H1 (cell line): ENCODE data around the gene NDUFA3. TPM values are rescaled to one million over a fixed set of nuclear protein-coding genes. Genes with fewer than 3 reads are reported as not detected.

ENCODE experiments used
- CTCF ChIA-PET: fragments of 300-600 bp; sonication (Branson Sonifier 250); formaldehyde crosslinking; loops from one replicate; lab custom pipeline; 2021; ENCODE audit not compliant: partially characterized antibody; lab: Charles Lee
- POLR2A ChIA-PET: fragments of 300-600 bp; sonication (Branson Sonifier 250); formaldehyde crosslinking; loops from one replicate; lab custom pipeline; 2021; ENCODE audit warnings: inconsistent platforms; ENCODE audit not compliant: partially characterized antibody; lab: Charles Lee
- DNase-seq, 2 experiments: peaks; one replicate each; pipeline versions ENCODE4 v3.0.0 to v3.0.0-alpha.2; 2010 to 2022; ENCODE audit warnings: low spot score in 2 of 2, low read depth in 1 of 2, mixed read lengths in 1 of 2
- FAIRE-seq: peaks from 2 replicates; lab custom pipeline; 2011; peaks lifted over from hg19 to GRCh38; lab: Jason Lieb, UNC
- H2AFZ ChIP-seq: 2 replicates; pipeline ENCODE4 v1.8.1; 2012; ENCODE audit warnings: low read length, inconsistent platforms
- H2AK5ac ChIP-seq: 2 replicates; pipeline ENCODE4 v1.6.1; 2013; ENCODE audit warnings: low read depth, low read length
- H2BK120ac ChIP-seq: replicated peaks from 2 replicates; pipeline ENCODE3; 2013; ENCODE audit warnings: low read depth, low read length, inconsistent platforms
- H2BK12ac ChIP-seq: 2 replicates; pipeline ENCODE4 v1.6.1; 2013; ENCODE audit warnings: low read depth, low read length
- H2BK15ac ChIP-seq: 2 replicates; pipeline ENCODE4 v1.6.1; 2013; ENCODE audit warnings: low read length
- H2BK20ac ChIP-seq: 2 replicates; pipeline ENCODE4 v1.6.1; 2013; ENCODE audit warnings: low read length
- H2BK5ac ChIP-seq: 2 replicates; pipeline ENCODE4 v1.6.1; 2013; ENCODE audit warnings: low read depth, low read length
- H3K14ac ChIP-seq: 2 replicates; pipeline ENCODE4 v1.6.1; 2013; ENCODE audit warnings: inconsistent platforms; ENCODE audit not compliant: insufficient read length
- H3K18ac ChIP-seq: 2 replicates; pipeline ENCODE4 v1.6.1; 2013; ENCODE audit warnings: low read length; ENCODE audit errors: extremely low read depth
- H3K23ac ChIP-seq: 2 replicates; pipeline ENCODE4 v1.6.1; 2013; ENCODE audit warnings: inconsistent platforms; ENCODE audit not compliant: insufficient read length
- H3K23me2 ChIP-seq: 2 replicates; pipeline ENCODE4 v1.6.1; 2013; ENCODE audit warnings: low read depth, low read length
- H3K27ac ChIP-seq: 2 replicates; pipeline ENCODE4 v1.6.1; 2011; ENCODE audit warnings: low read depth, low read length, inconsistent platforms
- H3K27me3 ChIP-seq, 4 experiments: replicated peaks in 1 of 4; 1 replicate in 1 of 4; 2 replicates in 3 of 4; pipeline versions ENCODE4 v1.6.1 to v1.8.1; 2011 to 2013; ENCODE audit warnings: low read length in 3 of 4, mild to moderate bottlenecking in 3 of 4, inconsistent platforms in 2 of 4, mixed read lengths in 2 of 4, moderate library complexity in 1 of 4; ENCODE audit not compliant: control insufficient read depth in 3 of 4, insufficient read depth in 3 of 4; ENCODE audit errors: extremely low read depth in 1 of 4
- H3K36me3 ChIP-seq, 4 experiments: 2 replicates each; pipeline versions ENCODE4 v1.6.1 to v1.8.1; 2011 to 2013; ENCODE audit warnings: mild to moderate bottlenecking in 4 of 4, low read length in 3 of 4, moderate library complexity in 2 of 4, control low read depth in 1 of 4, inconsistent platforms in 1 of 4; ENCODE audit not compliant: insufficient read depth in 4 of 4, control insufficient read depth in 2 of 4
- H3K4ac ChIP-seq: replicated peaks from 2 replicates; pipeline ENCODE3; 2013; ENCODE audit warnings: low read length, low read depth, mixed read lengths, inconsistent platforms; ENCODE audit not compliant: insufficient read length
- H3K4me1 ChIP-seq, 4 experiments: replicated peaks in 1 of 4; 1 replicate in 1 of 4; 2 replicates in 3 of 4; pipeline versions ENCODE4 v1.6.1 to v1.8.1; 2011 to 2013; ENCODE audit warnings: low read length in 3 of 4, inconsistent platforms in 2 of 4, mixed read lengths in 1 of 4; ENCODE audit not compliant: insufficient read depth in 4 of 4, control insufficient read depth in 3 of 4
- H3K4me2 ChIP-seq, 2 experiments: 2 replicates each; pipeline versions ENCODE4 v1.6.1 to v1.8.1; 2011 to 2013; ENCODE audit warnings: low read depth in 2 of 2, low read length in 2 of 2, control low read depth in 1 of 2, inconsistent platforms in 1 of 2, mild to moderate bottlenecking in 1 of 2; ENCODE audit not compliant: insufficient read depth in 1 of 2
- H3K4me3 ChIP-seq, 4 experiments: fragments of 200-600, 300-600 bp in 1 of 4; sonication (generic), shearing (Covaris generic), sonication (Bioruptor Twin) in 1 of 4; 2 replicates each; pipeline versions ENCODE4 v1.5.1 to v1.8.1; 2011 to 2016; ENCODE audit warnings: low read length in 4 of 4, low read depth in 3 of 4, control low read depth in 2 of 4, inconsistent platforms in 2 of 4, mild to moderate bottlenecking in 2 of 4, mixed read lengths in 1 of 4, moderate library complexity in 1 of 4; ENCODE audit not compliant: insufficient read depth in 2 of 4; ENCODE audit errors: extremely low read depth in 1 of 4
- H3K56ac ChIP-seq: replicated peaks from 2 replicates; pipeline ENCODE3; 2013; ENCODE audit warnings: low read depth, mild to moderate bottlenecking, mixed read lengths, low read length, inconsistent platforms; ENCODE audit not compliant: insufficient read length
- H3K79me1 ChIP-seq: 2 replicates; pipeline ENCODE4 v1.6.1; 2013; ENCODE audit warnings: low read depth, low read length, control low read depth
- H3K79me2 ChIP-seq, 2 experiments: 2 replicates each; pipeline versions ENCODE4 v1.6.1 to v1.8.1; 2012 to 2013; ENCODE audit warnings: low read length in 2 of 2, mild to moderate bottlenecking in 2 of 2, inconsistent platforms in 1 of 2; ENCODE audit not compliant: insufficient read depth in 2 of 2, control insufficient read depth in 1 of 2
- H3K9ac ChIP-seq, 4 experiments: replicated peaks in 1 of 4; 1 replicate in 1 of 4; 2 replicates in 3 of 4; pipeline versions ENCODE4 v1.6.1 to v1.8.1; 2011 to 2013; ENCODE audit warnings: low read depth in 3 of 4, low read length in 3 of 4, control low read depth in 2 of 4, mild to moderate bottlenecking in 2 of 4, moderate library complexity in 2 of 4, inconsistent platforms in 1 of 4; ENCODE audit errors: extremely low read depth in 1 of 4
- H3K9me3 ChIP-seq, 2 experiments: 2 replicates each; pipeline versions ENCODE4 v1.6.1 to v1.8.1; 2012 to 2013; ENCODE audit warnings: mild to moderate bottlenecking in 2 of 2, moderate library complexity in 2 of 2, control low read depth in 1 of 2, inconsistent platforms in 1 of 2, low read depth in 1 of 2, low read length in 1 of 2, mixed read lengths in 1 of 2; ENCODE audit not compliant: insufficient read depth in 2 of 2
- H4K20me1 ChIP-seq, 2 experiments: replicated peaks in 1 of 2; 2 replicates each; pipeline versions ENCODE3 to v1.8.1; 2011 to 2013; ENCODE audit warnings: inconsistent platforms in 2 of 2, low read length in 2 of 2, mild to moderate bottlenecking in 1 of 2; ENCODE audit not compliant: insufficient read depth in 2 of 2, control insufficient read depth in 1 of 2
- H4K5ac ChIP-seq: 2 replicates; pipeline ENCODE4 v1.6.1; 2013; ENCODE audit warnings: low read length, low read depth, mixed read lengths, inconsistent platforms; ENCODE audit not compliant: insufficient read length
- H4K8ac ChIP-seq: 2 replicates; pipeline ENCODE4 v1.8.0; 2013; ENCODE audit warnings: mild to moderate bottlenecking, moderate library complexity, low read length, inconsistent platforms; ENCODE audit not compliant: insufficient read depth; ENCODE audit errors: extremely low read depth
- H4K91ac ChIP-seq: replicated peaks from 2 replicates; pipeline ENCODE3; 2013; ENCODE audit warnings: low read length, mixed read lengths, inconsistent platforms; ENCODE audit not compliant: insufficient read length
- BCL11A ChIP-seq, 2 experiments: IDR thresholded peaks; one replicate each; pipeline ENCODE4 v1.6.1; 2011; ENCODE audit warnings: low read depth in 2 of 2, low read length in 2 of 2, mild to moderate bottlenecking in 2 of 2
- CBX8 ChIP-seq: fragments of 300-800, 300-1000 bp; sonication (generic); IDR thresholded peaks from 2 replicates; pipeline ENCODE4 v1.7.1; 2016; ENCODE audit warnings: low read depth, low read length, borderline replicate concordance
- CTBP2 ChIP-seq: IDR thresholded peaks from 2 replicates; pipeline ENCODE4 v1.7.0; 2011; ENCODE audit warnings: borderline replicate concordance, mild to moderate bottlenecking, moderate library complexity, mixed read lengths, low read length; ENCODE audit not compliant: insufficient read depth, insufficient read length
- EZH2 ChIP-seq: fragments of 200-600 bp; sonication (generic); IDR thresholded peaks from 2 replicates; pipeline ENCODE4 v1.7.1; 2012; ENCODE audit warnings: low read depth, mild to moderate bottlenecking, moderate library complexity, low read length, inconsistent platforms; ENCODE audit not compliant: severe bottlenecking
- NANOG ChIP-seq: IDR thresholded peaks from 2 replicates; pipeline ENCODE4 v1.6.1; 2011; ENCODE audit warnings: low read length, low read depth, mild to moderate bottlenecking, inconsistent platforms; ENCODE audit not compliant: insufficient read depth, poor library complexity, severe bottlenecking
- NRF1 ChIP-seq: IDR thresholded peaks from 2 replicates; pipeline ENCODE4 v1.6.1; 2011; ENCODE audit warnings: mild to moderate bottlenecking, low read depth, low read length, improper control_type of control experiment
- PHF8 ChIP-seq: fragments of 200-600 bp; sonication (generic); conservative IDR thresholded peaks from 2 replicates; pipeline ENCODE4 v1.7.1; 2012; ENCODE audit warnings: low read depth, mild to moderate bottlenecking, inconsistent platforms, low read length, moderate library complexity
- RBBP5 ChIP-seq: IDR thresholded peaks from 2 replicates; pipeline ENCODE4 v1.7.1; 2012; ENCODE audit warnings: low read depth, mild to moderate bottlenecking, inconsistent platforms, low read length, moderate library complexity, borderline replicate concordance
- SP1 ChIP-seq: IDR thresholded peaks from 2 replicates; pipeline ENCODE4 v1.6.1; 2011; ENCODE audit warnings: low read depth, low read length
- TCF12 ChIP-seq: IDR thresholded peaks from 2 replicates; pipeline ENCODE4 v1.6.1; 2011; ENCODE audit warnings: low read depth, mild to moderate bottlenecking, low read length
- WGBS, 2 experiments: shearing (Covaris generic) in 1 of 2; methylation state at CpG; one replicate each; pipeline versions ENCODE4 v1.1.6 to v1.1.7; 2013 to 2015; ENCODE audit warnings: low lambda C conversion rate in 2 of 2, mixed read lengths in 2 of 2, inconsistent platforms in 1 of 2, low coverage in 1 of 2, missing lambda C conversion rate in 1 of 2; ENCODE audit not compliant: insufficient replicate concordance in 2 of 2, insufficient coverage in 1 of 2, insufficient read length in 1 of 2; ENCODE audit errors: extremely low coverage in 1 of 2, missing lambda C conversion rate in 1 of 2; 5-methylcytosine and 5-hydroxymethylcytosine counted together
- polyA plus RNA-seq, 7 experiments: library from polyadenylated mRNA; depleted of rRNA in 3 of 7; stranded (reverse) in 5 of 7; unstranded in 2 of 7; fragments of >200 nt in 5 of 7; fragments of 200-250 nt in 2 of 7; gene quantifications; 1 replicate in 5 of 7; 2 replicates in 1 of 7; 4 replicates in 1 of 7; pipeline versions ENCODE4 v1.2.1 to v1.2.3, GENCODE V29; 2011 to 2013; ENCODE audit warnings: missing spikeins in 2 of 7, mixed read lengths in 2 of 7
- total RNA-seq: library from RNA; stranded (reverse); fragmentation: NEBNext Ultra II Directional; extraction: Animal tissue kit (Norgen Biotek cat#: 25700); gene quantifications from 2 replicates; pipeline ENCODE4 v1.2.1, GENCODE V29; 2021
- TF ChIP-seq, protein P1 (sequence below): IDR thresholded peaks from 2 replicates; pipeline ENCODE4 v1.6.1; 2011; ENCODE audit warnings: low read depth, mild to moderate bottlenecking, low read length; ENCODE audit not compliant: insufficient read depth
- TF ChIP-seq, protein P2 (sequence below): IDR thresholded peaks from 2 replicates; pipeline ENCODE4 v1.6.1; 2012; ENCODE audit warnings: inconsistent platforms

The NDUFA3 gene
- total and polyA plus RNA-seq, 2 of the 8 experiments (the other 6 are each of a cell fraction or from before 2014, with no cell fraction given), result 175 to 208 TPM

GRCh38 chr19:54128441-54128725, 25.7 kb downstream of the NDUFA3 start:
- H3K4me2 ChIP-seq, result no peak overlapping the region
- H3K9me3 ChIP-seq, result peaks cover 0 to 6% of the 10 kb centered on the region in 2 experiments; a peak in 2 of 4 replicates
- H3K23ac ChIP-seq, result no peak overlapping the region
- H3K9ac ChIP-seq, result no peak overlapping the region
- no peak overlapping the region for H4K8ac ChIP-seq
- H2AK5ac ChIP-seq, result no peak overlapping the region
- ChIA-PET POLR2A (interaction anchor here (2.9 kb wide), 1 partner anchor 10 kb away, joined by 13 read pairs; no protein-coding TSS in a partner anchor), CTCF (no interaction called here)
- H3K27ac ChIP-seq, result no peak overlapping the region
- peaks cover 21 to 76% (median 38%) of the 10 kb centered on the region in 4 experiments for H3K36me3 ChIP-seq
- H3K4me1 ChIP-seq, result no peaks in the 10 kb centered on the region
- no peak overlapping the region for H3K4me3 ChIP-seq
- H3K79me2 ChIP-seq, result no peaks in the 10 kb centered on the region
- no peak overlapping the region for H2BK15ac ChIP-seq
- H3K4ac ChIP-seq, result no peak overlapping the region
- no peak overlapping the region for H3K18ac ChIP-seq
- no peak overlapping the region for H4K91ac ChIP-seq
- 82% methylated on average over 14 of the region's 20 CpGs; no CpG with 5 or more reads in 1 of the 2 experiments for WGBS, 2 experiments
- no peak overlapping the region for H2BK5ac ChIP-seq
- peaks cover 0 to 6% of the 10 kb centered on the region in 2 experiments for H4K20me1 ChIP-seq
- no peak overlapping the region for H3K56ac ChIP-seq
- no peak overlapping the region for H2AFZ ChIP-seq
- no peak overlapping the region for H4K5ac ChIP-seq
- no peak for FAIRE-seq
- no peak for DNase-seq
- no peak overlapping the region for H3K14ac ChIP-seq
- no peaks in the 10 kb centered on the region for H3K79me1 ChIP-seq
- H2BK120ac ChIP-seq, result no peak overlapping the region
- H2BK20ac ChIP-seq, result no peak overlapping the region
- no peaks in the 10 kb centered on the region for H3K23me2 ChIP-seq
- H3K27me3 ChIP-seq, result no peaks in the 10 kb centered on the region
- TF ChIP-seq, protein P1, sequence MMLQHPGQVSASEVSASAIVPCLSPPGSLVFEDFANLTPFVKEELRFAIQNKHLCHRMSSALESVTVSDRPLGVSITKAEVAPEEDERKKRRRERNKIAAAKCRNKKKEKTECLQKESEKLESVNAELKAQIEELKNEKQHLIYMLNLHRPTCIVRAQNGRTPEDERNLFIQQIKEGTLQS, result no peak
- TF ChIP-seq TCF12 (no peak), PHF8 (no peak), RBBP5 (no peak), NRF1 (no peak), CBX8 (no peak), CTBP2 (no peak), EZH2 (no peak), BCL11A (IDR thresholded peaks at IDR 0.05; ENCODE audit: low read depth in 2 of 2, low read length in 2 of 2) (no peak), SP1 (no peak), NANOG (no peak)
- TF ChIP-seq, protein P2, sequence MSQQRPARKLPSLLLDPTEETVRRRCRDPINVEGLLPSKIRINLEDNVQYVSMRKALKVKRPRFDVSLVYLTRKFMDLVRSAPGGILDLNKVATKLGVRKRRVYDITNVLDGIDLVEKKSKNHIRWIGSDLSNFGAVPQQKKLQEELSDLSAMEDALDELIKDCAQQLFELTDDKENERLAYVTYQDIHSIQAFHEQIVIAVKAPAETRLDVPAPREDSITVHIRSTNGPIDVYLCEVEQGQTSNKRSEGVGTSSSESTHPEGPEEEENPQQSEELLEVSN, result no peak
- no peak overlapping the region for H2BK12ac ChIP-seq
